SU-DHL-6 (cell line): ENCODE data around the gene ANKRD44.

Experiments
- H2AFZ ChIP-seq: fragments of 200-600 bp; sonication (generic); 2 replicates; pipeline ENCODE4 v1.6.1; 2014; ENCODE audit warnings: low read depth, mild to moderate bottlenecking, moderate library complexity, mixed read lengths, antibody characterized with exemption, low read length; ENCODE audit not compliant: severe bottlenecking
- H3F3A ChIP-seq: fragments of 200-600 bp; shearing (Covaris generic); 2 replicates; pipeline ENCODE4 v1.6.0; 2016; ENCODE audit warnings: antibody characterized with exemption, mild to moderate bottlenecking; ENCODE audit not compliant: insufficient read depth
- H3K27ac ChIP-seq: fragments of 200-600 bp; sonication (generic); 2 replicates; pipeline ENCODE4 v1.5.1; 2016; ENCODE audit warnings: low read depth, mild to moderate bottlenecking, low read length, moderate library complexity, mixed read lengths
- H3K27me3 ChIP-seq: fragments of 200-600 bp; sonication (generic), shearing (Covaris generic); 2 replicates; pipeline ENCODE4 v1.6.0; 2014; ENCODE audit warnings: mild to moderate bottlenecking, low read length
- H3K36me3 ChIP-seq: fragments of 200-600 bp; sonication (generic); 2 replicates; pipeline ENCODE4 v1.6.1; 2014; ENCODE audit warnings: mild to moderate bottlenecking, low read length, mixed read lengths
- H3K4me2 ChIP-seq: fragments of 300-600, 200-600 bp; shearing (Covaris generic), sonication (generic); 2 replicates; pipeline ENCODE4 v1.6.0; 2014; ENCODE audit warnings: low read length, low read depth, mild to moderate bottlenecking; ENCODE audit not compliant: poor library complexity, severe bottlenecking
- H3K4me3 ChIP-seq: fragments of 200-600 bp; sonication (generic); 2 replicates; pipeline ENCODE4 v1.5.1; 2014; ENCODE audit warnings: antibody characterized with exemption, low read length, mild to moderate bottlenecking, mixed read lengths; ENCODE audit not compliant: insufficient read depth, poor library complexity, severe bottlenecking
- H3K79me2 ChIP-seq: fragments of 200-600 bp; sonication (generic); 2 replicates; pipeline ENCODE4 v1.6.1; 2014; ENCODE audit warnings: mild to moderate bottlenecking, low read length, moderate library complexity; ENCODE audit not compliant: insufficient read depth
- H3K9ac ChIP-seq: fragments of 200-600 bp; sonication (generic); 2 replicates; pipeline ENCODE4 v1.7.0; 2014; ENCODE audit warnings: mild to moderate bottlenecking, low read length
- H3K9me2 ChIP-seq: fragments of 200-600 bp; sonication (generic); replicated peaks from 2 replicates; pipeline ENCODE4 v1.6.1; 2014; ENCODE audit warnings: low read length; ENCODE audit not compliant: insufficient read depth
- H3K9me3 ChIP-seq: fragments of 200-600 bp; sonication (generic); 2 replicates; pipeline ENCODE4 v1.6.1; 2014; ENCODE audit warnings: low read length, mixed read lengths; ENCODE audit not compliant: insufficient read depth
- H4K20me1 ChIP-seq: fragments of 200-600 bp; sonication (generic); 2 replicates; pipeline ENCODE4 v1.6.1; 2014; ENCODE audit warnings: low read depth, mild to moderate bottlenecking, antibody characterized with exemption, low read length, moderate library complexity, mixed read lengths
- EZH2phosphoT487 ChIP-seq: fragments of 200-600 bp; sonication (generic), shearing (Covaris generic); conservative IDR thresholded peaks from 2 replicates; pipeline ENCODE4 v1.6.1; 2018; ENCODE audit warnings: mild to moderate bottlenecking, antibody characterized with exemption, low read length, moderate library complexity, mixed read lengths
- TF ChIP-seq, protein P1 (sequence below): fragments of 200-600 bp; sonication (generic); IDR thresholded peaks from one replicate; pipeline ENCODE4 v1.5.1; 2017; ENCODE audit warnings: antibody characterized with exemption, mild to moderate bottlenecking, low read length, moderate library complexity; ENCODE audit not compliant: insufficient read depth, poor library complexity, severe bottlenecking

Gene ANKRD44

DNA sequence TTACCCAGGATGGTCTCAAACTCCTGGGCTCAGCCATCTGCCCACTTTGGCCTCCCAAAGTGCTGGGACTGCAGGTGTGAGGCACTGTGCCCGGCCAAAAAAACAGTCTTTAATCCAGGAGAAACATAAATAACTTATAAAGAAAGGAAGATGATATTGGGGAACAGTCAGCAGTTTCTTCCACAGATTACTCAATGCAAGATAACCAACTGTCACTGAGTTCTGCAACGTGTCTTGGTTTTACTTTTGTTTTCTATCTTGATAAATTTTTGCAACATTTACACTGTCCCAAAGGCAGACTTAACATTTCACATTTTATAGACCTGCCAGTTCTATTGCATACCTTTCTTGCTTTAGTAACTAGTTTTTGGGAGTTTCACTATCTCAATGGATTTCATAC is 71.1 kb downstream of the ANKRD44 start:
- peaks cover 60% of the 10 kb centered on the region; the same call in 1 of the 2 replicates for H3K79me2 ChIP-seq

DNA sequence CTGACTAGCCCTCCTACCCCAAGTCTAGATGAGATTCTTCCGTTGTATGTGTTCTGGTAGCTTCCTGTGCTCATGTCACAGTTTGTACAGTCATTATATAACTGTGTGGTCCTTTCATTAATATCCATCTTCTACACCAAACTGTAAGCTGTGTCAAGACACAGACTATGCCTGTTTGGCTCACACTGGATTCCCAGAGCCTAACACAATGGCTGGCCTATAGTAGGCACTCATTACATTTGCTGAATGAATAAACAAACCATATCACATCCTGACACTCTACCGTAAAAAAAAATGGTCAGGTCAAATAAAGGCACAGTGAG is 72.6 kb downstream of the ANKRD44 start:
- Histone ChIP-seq H3K9me3 (no peaks in the 10 kb centered on the region), H4K20me1 (peaks cover 6% of the 10 kb centered on the region; the same call in 1 of the 2 replicates), H3K79me2 (peaks cover 52% of the 10 kb centered on the region; the same call in 1 of the 2 replicates), H3K4me3 (no peak overlapping the region), H3K36me3 (no peaks in the 10 kb centered on the region), H3K9ac (no peak overlapping the region), H3K27me3 (no peaks in the 10 kb centered on the region), H2AFZ (no peak overlapping the region), H3F3A (0 out of 2 replicates have a peak, but pooled peaks cover 8% of the 10 kb centered on the region), H3K9me2 (no peaks in the 10 kb centered on the region), H3K27ac (no peak overlapping the region), H3K4me2 (no peak overlapping the region)
- TF ChIP-seq, protein P1, sequence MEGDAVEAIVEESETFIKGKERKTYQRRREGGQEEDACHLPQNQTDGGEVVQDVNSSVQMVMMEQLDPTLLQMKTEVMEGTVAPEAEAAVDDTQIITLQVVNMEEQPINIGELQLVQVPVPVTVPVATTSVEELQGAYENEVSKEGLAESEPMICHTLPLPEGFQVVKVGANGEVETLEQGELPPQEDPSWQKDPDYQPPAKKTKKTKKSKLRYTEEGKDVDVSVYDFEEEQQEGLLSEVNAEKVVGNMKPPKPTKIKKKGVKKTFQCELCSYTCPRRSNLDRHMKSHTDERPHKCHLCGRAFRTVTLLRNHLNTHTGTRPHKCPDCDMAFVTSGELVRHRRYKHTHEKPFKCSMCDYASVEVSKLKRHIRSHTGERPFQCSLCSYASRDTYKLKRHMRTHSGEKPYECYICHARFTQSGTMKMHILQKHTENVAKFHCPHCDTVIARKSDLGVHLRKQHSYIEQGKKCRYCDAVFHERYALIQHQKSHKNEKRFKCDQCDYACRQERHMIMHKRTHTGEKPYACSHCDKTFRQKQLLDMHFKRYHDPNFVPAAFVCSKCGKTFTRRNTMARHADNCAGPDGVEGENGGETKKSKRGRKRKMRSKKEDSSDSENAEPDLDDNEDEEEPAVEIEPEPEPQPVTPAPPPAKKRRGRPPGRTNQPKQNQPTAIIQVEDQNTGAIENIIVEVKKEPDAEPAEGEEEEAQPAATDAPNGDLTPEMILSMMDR: no peak
- no peak for TF ChIP-seq EZH2phosphoT487

More for the DNA sequence above, 71.1 kb downstream of the ANKRD44 start:
- H4K20me1 ChIP-seq: 0 out of 2 replicates have a peak, but pooled peaks cover 5% of the 10 kb centered on the region
- H3K36me3 ChIP-seq: no peaks in the 10 kb centered on the region
- H3K9ac ChIP-seq: no peak overlapping the region
- H3K4me3 ChIP-seq: no peak overlapping the region
- H3K9me2 ChIP-seq: no peaks in the 10 kb centered on the region
- H3K27me3 ChIP-seq: no peaks in the 10 kb centered on the region
- H3F3A ChIP-seq: 0 out of 2 replicates have a peak, but pooled peaks cover 11% of the 10 kb centered on the region
- TF ChIP-seq, protein P1: no peak
- TF ChIP-seq EZH2phosphoT487: no peak
- no peak overlapping the region for H2AFZ ChIP-seq
- peak overlapping the region; percentile 24 for H3K4me2 ChIP-seq
- no peak overlapping the region for H3K27ac ChIP-seq
- H3K9me3 ChIP-seq: no peaks in the 10 kb centered on the region

DNA sequence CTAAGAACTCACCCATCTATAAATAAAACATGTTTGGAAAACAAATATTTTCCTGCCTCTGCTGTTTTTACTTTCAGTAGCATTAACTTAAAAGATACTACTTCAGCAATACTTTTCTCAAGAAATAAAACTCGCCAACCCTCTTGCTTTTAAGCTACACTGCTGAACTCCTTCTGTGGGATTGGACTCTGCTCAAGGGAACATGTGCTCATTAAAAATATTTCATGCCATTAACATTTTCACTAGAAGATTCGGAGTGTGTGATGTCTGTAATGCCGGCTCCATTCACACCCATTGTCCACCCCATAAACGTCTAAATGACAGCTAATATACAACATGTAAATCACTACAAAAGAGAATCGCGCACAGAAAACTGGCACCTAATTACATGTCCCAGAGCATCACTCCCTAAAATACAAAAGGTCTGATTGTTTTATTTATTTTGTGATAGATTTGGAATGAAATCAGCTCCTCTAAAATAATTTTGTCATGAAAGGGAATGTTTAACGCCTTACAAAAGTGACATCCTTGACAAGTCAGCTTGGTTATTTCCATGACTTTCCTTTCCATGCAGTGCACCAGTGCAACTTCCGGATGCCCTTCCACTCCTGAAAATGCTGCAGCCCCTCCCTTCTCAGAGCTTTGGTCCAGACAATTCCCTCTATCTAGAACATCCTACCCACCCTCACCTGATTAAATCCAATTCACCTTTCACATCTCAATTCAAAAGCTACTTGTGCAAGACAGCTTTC is 73.1 kb downstream of the ANKRD44 start:
- Histone ChIP-seq H3K9ac (no peak overlapping the region), H3K36me3 (no peaks in the 10 kb centered on the region), H4K20me1 (peaks cover 11% of the 10 kb centered on the region; the same call in 1 of the 2 replicates), H3K27ac (no peak overlapping the region), H2AFZ (no peak overlapping the region), H3K4me3 (no peak overlapping the region), H3F3A (0 out of 2 replicates have a peak, but pooled peaks cover 3% of the 10 kb centered on the region), H3K4me2 (no peak overlapping the region), H3K9me3 (no peaks in the 10 kb centered on the region), H3K27me3 (no peaks in the 10 kb centered on the region), H3K79me2 (peaks cover 47% of the 10 kb centered on the region; the same call in 1 of the 2 replicates), H3K9me2 (no peaks in the 10 kb centered on the region)
- TF ChIP-seq, protein P1: no peak
- TF ChIP-seq EZH2phosphoT487: no peak
